ENCODE results near the gene MN1.

DNA sequence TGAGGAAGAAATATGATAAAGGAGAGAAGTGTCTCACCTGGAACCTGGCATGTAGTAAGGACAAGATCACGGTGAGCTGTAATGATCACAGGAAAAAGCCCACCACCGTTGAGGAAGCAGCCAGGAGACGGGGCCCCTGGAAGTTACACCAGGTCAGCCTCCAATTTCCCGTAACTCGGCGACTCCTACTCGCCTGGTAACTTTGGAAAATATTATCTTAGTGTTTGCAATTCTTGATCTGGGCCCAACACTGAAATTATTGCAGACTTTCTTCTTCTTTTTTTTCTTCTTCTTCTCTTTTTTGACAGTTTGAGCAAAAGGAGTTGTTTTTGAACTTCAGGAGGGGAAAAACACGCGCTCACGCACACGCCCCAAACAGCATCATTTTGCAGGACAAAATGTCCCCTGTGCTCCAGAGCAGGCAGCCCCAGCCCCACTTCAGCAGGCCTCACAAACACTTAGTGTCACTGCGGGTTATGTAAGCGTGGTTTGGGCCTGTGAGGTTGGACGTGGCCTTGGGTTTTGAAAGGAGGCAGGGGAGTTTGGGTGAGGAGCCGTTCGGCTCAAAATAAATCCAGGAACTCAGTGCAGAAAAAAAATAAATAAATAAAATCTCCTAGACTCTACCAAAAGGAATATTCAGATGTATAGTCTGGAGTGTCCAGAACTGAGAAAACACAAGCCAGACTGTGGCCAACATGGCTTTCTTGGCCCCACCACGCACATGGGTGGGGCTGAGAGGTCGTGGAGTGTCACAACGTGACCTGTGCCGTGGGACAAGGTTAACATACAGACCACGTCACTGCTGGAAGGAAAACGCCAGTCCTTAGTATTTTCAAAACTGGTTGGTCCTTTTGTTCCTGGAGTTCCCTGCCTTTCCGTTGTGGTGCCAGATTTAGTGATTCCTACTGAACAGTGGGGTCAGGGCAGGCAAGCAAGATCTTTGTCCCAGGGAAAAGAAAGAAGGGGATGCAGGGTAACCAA lies 26.3 kb upstream of the MN1 start:
- TF ChIP-seq, protein P1, sequence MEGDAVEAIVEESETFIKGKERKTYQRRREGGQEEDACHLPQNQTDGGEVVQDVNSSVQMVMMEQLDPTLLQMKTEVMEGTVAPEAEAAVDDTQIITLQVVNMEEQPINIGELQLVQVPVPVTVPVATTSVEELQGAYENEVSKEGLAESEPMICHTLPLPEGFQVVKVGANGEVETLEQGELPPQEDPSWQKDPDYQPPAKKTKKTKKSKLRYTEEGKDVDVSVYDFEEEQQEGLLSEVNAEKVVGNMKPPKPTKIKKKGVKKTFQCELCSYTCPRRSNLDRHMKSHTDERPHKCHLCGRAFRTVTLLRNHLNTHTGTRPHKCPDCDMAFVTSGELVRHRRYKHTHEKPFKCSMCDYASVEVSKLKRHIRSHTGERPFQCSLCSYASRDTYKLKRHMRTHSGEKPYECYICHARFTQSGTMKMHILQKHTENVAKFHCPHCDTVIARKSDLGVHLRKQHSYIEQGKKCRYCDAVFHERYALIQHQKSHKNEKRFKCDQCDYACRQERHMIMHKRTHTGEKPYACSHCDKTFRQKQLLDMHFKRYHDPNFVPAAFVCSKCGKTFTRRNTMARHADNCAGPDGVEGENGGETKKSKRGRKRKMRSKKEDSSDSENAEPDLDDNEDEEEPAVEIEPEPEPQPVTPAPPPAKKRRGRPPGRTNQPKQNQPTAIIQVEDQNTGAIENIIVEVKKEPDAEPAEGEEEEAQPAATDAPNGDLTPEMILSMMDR (IDR thresholded peaks at IDR 0.05) = no peak
- TF ChIP-seq POLR2A (IDR thresholded peaks at IDR 0.05) = no peak
